Islet precursor cell (in vitro differentiated cells): ENCODE results near the gene FBXO31.

Source experiments
- DNase-seq: peaks from one replicate; pipeline ENCODE4 v3.0.0-alpha.2; 2018

FBXO31 gene

DNA sequence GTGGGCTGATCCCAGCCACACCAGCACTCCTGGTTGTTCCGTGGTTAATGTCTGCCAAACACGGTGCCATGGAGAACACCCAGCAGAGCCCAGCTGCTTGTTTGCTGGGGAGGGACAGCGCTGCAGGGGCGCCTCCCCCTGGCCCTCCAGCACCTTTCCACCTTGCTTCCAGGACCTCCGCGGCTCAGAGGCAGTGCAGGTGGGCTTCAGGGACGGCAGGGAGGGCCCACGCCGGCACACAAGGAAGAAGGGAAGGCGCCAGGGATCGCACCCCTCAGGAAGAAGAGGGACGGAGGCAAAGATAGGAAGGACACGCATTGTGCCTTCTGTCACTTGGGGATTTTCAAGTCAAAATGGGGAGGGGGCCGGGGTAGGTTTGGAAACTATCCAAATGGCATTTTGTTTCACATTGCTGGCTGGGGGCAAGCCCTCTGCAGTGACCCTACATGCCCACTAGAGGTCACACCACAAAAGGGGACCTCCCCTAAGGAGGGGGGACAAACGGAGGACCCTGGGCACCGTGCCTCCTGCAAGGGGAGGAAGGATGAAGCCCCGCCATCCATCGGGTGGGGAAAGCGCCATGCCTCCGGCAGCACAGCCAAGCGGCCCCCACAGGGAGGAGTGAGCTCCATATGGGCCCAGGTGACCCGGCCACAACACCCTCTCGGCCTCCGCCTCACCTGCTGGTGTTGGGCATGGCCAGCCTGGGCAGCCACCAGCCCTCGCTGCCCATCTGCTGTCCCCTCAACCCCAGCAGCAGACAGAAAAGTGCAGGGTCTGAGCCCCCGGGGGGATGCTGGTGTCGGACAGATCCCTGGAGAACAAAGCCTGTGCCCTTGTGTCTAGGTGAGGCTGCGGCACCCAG lies 58.9 kb downstream of the FBXO31 start:
- peak; percentile 67 for DNase-seq

DNA sequence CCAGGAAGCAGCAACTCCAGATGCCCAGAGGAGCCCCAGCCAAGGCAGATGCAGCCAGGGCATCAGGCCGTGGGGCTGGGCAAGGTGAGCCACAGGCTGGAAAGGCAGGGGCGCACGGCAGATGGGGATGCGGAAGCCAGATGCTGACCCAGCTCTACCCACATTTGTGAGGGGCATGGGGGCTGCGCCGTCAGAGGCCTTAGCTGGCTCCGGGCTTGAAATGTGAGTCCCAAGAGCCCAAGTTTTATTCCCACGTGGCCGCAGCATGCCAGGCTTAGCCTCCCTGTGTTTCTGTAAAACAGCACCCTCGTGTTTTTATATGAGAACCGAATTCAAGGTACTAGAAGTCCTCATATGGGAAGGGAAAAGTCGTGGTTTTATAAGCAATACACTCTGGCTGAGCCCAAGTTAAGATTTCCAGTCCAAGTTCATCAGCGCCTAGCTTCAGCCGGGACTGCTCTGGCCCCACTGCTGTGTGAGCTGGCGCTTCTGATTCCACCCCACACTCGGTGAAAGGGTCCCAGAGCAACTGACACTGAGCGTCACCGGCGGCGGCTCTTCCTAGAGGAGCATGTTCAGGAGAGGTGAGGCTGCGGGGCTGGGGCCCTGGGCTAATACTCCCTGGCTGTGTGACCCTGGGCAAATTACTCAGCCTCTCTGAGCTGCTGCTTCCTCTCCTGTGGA lies 59.7 kb downstream of the FBXO31 start:
- no peak for DNase-seq

DNA sequence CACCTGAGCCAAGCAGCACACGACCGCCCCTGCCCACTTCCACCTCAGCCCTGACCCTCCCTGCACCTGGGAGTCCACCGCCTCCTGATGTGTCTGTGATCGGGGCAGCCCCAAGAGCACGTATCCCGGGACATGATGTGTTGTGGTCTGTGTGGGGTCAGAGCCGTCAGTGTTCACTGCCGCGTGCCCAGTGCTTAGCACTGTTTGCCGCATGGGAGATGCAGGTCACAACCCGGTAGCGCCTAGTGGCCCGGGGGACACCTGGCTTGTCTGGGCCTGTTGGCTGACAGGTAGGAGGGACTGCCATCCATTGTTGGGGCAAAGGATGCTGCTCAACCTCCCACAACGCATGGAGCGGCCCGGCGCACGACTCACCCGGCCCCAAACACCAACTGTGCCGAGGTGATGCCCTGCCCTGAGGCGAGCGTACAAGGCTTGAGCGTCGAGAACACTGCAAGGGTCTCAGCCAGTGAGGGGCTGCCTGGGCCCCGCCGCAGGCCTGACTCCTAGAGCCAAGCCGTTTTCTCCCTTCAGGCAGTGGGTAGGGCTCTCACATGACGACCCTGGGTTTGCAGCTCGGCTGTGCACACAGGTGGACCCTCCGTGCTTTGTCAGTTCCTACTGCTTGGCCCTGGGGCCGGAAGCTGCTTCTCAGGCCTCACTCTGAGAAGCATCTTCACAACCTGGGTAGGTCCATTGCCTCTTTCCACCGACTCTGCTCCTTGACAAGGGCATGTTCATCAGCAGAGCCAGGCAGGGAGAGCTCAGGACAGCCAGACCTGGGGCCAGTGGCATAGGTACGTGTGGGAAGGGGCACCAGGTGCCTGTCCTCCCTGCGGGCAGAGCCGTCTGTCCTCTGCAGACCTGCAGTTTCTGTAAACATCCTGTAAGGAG lies 60.5 kb downstream of the FBXO31 start:
- DNase-seq: no peak

DNA sequence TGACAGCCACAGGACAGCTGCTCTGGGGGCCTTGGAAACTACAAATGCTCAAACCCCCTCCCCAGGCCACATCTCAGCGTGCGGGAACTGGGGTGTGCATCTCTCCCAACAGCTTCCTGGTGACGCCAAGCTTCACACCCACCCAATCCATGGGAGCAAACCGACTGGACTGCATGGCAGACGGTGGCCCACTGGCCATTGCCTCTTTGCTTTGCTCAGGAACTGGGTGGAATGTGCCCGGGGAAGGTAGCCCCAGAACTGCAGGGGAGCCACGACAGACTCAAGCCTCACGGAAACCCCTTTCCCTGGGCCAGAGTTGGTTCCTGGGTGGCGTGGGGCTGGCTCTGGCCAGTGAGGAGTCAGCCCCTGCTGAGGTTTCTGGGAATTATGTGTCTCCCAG lies 61.2 kb downstream of the FBXO31 start:
- DNase-seq: no peak

DNA sequence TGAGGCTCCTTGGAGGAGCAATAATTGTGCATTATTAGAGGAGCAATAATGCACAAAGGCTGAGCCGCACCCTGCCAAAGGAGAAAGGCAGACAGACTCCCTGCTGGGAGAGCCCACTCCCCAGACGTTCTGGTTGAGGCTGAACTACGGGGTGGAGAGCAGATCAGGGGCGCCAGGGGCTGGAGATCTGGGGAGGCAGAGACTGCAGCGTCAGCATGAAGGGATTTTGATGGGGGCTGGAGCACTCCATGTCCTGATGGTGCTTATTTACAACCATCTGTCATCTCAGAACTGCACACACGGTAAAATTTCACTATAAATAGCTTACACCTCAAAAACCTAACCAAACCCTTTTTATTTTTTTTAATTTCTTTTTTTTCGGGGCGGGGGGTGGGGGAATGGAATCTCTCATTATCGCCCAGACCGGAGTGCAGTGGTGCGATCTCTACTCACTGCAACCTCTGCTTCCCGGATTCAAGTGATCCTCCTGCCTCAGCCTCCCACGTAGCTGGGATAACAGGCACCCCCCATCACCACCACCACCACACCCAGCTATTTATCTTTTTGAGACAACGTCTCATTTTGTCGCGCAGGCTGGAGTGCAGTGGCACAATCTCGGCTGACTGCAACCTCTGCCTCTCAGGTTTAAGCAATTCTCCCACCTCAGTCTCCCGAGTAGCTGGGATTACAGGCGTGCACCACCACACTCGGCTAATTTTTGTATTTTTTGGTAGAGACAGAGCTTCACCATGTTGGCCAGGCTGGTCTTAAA lies 62.1 kb downstream of the FBXO31 start:
- DNase-seq: no peak

DNA sequence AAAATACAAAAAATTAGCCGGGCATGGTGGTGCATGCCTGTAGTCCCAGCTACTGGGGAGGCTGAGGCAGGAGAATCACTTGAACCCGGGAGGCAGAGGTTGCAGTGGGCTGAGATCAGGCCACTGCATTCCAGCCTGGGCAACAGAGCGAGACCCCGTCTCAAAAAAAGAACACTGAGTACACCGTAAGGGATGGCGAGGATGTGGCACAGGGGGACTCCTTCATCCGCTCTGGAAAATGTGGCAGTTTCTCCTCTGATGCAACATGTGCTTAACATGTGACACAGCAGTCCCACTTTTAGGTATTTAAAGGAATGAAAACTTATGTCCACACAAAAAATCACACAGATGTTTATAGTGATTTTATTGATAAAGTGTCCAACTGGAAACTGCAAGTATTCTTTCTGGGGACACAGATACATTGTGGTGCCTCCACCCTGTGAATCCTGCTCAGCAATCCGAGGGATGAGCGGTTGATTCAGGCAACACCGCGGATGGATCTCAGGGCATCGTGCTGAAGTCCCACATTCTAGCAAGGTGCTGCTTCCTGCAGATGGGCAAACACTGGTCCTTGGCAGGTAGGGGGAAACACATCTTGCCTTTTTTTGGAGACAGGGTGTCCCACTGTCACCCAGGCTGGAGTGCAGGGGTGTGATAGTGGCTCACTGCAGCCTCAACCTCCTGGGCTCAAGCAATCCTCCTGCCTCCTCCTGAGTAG lies 62.9 kb downstream of the FBXO31 start:
- DNase-seq: no peak

DNA sequence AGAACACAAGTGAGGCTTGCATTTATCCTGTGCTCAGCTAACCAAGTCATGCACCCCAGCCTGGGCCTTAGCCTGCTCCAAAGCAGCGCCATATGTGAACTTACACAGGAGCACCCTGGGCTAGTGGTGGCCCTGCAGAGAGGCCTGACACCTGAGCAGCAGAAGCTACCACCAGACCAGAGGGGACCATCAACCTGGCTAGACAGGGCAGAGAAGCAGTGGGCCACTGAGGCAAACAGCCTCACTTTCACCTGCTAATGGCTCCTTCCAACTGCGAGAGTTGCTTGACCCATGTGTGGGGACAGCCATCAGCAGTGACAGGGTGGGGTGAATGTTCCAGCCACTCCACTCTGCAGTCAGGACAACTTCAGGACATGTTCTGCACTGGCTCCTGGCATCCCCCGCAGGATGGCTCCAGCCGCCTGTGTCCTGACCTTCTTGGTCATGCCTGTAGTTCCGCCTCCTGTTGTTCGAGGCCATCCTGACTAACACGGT lies 63.5 kb downstream of the FBXO31 start:
- DNase-seq: no peak

DNA sequence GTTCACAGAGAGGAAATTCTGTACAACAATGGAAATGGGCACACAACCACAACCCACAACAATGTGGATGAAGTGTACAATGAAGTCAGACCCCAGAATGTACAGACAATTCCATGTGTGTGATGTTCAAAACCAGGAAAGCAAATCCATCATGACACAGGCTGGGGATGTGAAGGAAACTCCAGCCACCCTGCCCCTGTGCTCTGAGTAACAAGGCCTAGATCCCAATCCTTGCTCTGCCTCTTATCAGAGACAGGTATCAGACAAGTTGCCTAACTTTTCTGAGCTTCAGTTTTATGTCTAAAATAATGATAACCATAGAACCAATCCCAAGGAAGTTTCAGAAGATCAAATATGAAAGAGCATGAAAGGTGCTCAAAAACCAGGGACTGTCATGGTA lies 64.6 kb downstream of the FBXO31 start:
- no peak for DNase-seq

DNA sequence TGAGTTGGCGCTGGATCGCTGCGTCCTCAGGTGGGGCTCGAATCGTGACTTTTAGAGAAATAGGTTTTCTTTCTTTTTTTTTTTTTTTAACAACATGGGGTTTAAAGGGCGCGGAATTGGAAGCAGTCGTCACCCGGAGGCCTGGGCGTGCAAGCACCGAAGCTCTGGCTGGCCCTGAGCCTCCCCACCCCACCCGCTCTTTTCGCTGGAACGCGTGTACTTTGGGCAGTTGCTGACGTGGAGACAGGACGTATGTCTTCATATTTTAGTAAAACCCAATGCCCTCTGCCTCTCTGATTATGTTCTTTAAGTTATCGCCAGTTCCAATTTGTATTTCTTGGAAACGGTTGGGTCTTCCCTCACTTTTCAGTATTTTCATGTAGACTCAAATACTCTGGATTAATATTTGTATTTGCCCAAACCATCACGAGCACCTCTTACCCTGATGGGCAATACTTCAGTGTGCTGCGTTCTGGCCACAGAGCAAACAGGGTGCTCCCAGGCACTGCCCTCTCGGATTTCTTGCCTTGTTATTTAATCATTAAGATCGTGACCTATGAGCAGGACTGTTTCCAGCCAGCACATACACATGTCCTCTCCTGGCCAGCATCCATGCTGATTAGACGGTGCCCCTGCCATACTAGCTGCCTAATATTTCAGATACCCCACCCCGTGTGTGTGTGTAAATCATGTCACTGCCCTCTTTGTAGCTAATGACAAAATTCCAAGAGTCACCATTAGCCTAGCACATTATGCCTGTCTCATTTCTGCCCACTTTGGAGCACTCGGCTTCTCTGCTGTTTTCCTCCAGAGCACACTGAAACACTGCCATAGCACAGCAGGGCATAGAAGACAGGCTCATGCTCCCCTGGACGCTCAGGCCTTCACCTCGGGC lies 65.6 kb downstream of the FBXO31 start:
- DNase-seq: no peak

DNA sequence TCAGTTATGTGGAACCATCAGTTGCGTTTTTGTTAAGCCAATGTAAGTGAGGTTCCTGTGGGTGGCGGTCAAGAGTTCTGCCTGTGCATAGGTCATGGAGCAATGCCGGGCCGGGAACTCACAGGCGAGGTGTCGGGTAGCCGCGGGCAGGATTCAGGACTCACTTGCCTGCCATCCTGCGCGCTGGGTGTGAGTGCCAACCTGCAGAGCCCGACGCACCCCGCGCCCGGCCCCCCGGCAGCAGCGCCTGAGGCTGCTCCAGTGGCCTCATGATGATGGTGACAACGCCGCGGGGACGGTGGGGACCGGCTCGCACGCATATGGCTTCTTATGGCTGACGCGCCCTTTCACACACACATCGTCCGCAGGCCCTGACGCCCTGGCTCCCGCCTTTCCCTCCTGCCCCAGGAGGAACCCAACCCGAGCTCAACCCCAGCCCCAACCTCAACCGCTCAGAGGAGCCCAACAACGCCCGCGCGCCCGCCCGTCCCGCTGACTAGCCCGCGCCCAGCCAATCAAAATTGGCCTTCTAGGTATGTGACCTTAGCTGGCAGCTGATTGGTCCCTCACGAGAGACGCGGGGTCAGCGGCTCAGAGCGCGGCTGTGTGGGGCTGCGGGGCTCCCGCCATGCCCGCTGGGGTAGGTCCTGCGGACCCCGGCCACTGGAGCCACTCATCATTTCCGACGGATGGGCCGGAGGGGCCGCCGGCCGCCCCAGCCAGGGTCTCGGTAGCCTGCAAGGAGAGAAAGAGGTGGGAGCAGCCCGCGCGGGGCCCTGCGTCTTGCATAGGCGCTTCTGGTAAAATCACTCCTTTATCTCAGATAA lies 66.4 kb downstream of the FBXO31 start, which contains the start of gene C16orf95:
TSS of gene C16orf95 (minus strand) at position 470 of the 827 bp plus-strand sequence. CDS start at position 320, 150 bp downstream.
- DNase-seq: peak; percentile 98

DNA sequence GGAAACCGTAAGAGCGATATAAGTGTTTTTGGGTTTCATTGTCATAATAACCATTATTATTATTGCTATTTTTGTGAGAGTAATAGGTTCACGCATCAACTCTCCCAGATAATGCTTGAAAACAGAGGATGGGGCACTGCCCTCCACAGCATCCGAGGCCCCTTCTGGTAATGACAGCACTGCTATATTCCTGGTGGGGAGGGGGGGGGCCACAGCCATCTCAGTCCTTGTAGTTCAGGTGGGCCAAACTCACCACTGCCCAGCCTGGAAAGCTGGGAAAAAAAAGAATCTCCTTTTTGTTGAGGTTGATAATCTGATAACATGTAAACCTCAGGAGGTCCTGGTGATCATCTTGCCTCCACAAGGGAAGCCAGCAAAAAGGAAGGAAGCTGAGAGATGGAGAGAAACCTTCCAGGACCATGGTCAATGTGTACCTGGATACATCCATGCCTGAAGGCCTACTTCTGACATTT lies 67.1 kb downstream of the FBXO31 start:
- no peak for DNase-seq

DNA sequence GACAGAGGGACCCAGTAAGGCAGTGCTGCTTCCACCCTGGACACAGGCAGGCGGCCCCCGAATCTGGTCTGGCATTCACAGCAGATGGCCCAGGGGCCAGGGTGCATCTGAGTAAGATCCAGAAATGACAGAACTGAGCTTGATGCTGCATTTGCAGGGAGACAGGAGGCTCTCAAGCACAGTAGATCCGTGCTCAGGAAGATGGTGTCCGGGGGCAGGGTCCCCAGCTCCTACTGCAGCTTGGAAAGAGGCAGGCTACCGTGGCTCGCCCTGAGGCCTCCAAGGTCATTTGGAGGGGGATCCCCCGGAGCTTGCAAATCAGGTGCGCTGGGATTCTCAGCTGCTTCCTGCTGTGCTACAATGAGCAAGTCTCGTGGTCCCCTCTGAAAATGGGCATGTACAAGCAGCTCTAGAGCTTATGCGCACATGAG lies 68.6 kb downstream of the FBXO31 start:
- DNase-seq: no peak

DNA sequence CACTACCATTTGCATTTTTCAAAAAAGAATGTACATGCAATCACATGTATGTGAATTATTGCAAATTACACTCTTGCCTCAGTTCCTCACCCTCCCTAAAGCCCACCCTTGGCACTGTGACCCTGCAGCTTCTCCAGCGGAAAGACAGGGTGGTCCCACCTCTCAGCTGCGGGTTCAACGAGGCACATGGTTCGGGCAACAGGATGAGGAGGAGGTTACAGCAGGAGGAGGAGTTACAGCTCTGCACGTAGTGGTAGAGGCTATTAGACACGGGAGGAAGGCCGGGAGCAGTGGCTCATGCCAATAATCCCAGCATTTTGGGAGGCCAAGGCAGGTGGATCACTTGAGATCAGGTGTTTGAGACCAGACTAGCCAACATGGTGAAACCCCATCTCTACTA lies 71.6 kb downstream of the FBXO31 start:
- DNase-seq: no peak

DNA sequence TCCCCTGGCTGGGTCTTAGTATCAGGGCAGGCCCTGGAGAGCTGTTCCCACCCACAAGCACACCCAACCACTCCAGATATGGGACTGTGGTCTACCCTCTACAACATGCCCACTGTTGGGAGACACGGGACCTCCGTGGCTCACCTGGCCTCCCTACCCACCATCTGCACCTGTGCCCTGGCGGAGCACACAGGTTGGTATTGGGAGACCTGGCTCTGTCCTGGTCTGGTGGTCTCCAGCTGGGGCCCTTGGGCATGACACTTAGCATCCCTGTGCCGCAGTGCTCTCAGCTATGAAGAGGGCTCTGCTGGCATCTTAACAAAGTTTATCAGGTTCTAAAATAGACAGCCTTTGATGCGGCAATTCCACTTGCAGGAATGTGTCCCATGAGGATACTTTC lies 72.2 kb downstream of the FBXO31 start:
- no peak for DNase-seq

DNA sequence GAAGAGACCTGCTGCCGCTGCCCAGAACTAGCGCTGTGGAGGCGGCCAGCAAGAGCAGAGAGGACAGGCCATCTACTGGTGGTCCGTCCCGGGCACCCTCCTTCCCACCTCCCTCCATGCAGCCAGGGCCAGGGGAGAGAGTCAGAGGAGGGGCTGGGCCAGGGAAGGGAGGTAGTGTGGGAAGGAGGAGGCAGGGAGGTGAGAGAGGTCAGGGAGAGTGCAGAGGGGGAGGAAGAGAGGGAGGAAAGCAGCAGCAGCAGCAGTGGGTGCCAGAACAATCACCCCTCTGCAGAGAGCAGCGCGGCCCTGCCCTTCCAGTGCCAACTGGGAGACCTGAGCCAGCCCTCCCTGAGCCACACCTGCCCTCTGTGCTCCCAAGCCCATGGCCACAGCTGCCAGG lies 73.0 kb downstream of the FBXO31 start:
- DNase-seq: no peak

DNA sequence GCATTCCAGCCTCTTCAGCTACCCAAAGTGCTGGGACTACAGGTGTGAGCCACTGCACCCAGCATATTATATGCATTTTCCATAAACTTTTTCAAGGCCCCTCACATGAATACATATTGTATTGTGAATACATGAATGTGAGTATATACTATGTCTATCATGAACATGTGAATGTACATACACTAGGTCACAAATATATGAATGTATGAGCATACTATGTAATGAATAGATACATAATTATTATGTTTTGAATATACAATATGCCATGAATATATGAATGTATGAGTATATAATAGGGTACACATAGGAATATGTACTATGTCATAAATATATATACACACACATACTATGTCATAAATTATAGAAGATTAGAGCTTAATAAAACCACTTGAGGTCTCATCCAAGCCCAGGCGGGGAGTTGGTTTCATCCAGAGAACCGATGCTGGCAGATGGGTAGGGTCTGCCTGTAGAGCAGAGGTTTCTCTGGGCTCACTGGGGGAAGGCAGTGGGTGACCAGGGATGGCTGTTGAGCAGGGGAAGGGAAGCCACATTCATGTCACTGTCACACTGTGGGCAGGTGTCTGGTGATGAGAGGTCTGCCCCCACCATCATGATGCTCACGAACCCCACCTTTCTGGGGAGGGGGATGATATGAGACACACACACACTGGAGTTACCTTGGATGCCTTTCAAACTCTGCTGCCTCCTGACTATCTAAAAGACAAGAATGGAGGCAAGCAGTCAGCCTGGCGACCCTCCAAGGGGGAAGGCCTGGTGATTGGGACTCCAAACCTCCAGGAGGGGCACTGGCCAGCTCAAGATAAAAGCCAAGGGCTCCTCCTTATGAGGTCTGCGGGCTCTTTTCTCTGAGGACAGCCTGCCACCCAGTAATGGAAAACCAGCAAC lies 73.7 kb downstream of the FBXO31 start:
- DNase-seq: no peak

DNA sequence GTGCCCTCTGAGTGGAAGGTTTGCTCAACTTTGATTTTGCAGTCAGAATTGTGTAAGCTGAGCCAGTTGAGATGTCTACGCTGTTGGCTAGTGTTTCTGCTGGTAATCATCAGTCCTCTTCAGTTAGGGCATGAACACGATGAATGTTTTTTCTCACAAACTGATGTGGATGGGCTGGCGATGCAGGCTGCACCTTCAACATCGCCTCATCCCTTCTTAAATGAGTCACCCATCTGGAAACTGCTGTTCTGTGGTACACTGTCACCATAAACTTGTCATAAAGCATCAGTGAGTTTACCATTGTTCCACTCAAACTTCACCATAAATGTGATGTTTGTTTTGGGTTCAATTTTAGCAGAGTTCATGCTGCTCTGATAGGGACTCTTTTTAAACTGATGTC lies 74.8 kb downstream of the FBXO31 start:
- DNase-seq: no peak

DNA sequence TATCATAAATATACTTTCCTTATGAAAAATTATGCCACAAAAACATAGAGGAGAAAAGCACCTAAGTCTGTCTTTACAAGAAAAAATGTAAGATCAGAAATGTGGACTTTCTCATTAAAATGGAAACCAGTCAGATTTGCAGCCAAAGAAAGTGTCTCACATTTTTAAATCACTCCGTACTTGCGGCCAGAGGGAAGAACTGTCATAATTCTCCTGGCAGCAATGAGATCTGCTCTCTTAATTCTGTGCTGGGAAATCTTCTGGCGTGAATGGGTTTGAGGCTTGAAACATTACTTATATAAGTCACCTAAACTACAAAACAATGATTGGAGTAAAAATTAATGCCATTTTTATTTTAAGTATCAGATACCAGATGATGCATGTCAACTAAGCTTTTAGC lies 77.1 kb downstream of the FBXO31 start:
- no peak for DNase-seq
